Stimulated activated CD8-positive, alpha-beta memory T cell treated with anti-CD3 and anti-CD28 coated beads, Interleukin-7, amount 100 ng/mL, for 4 hours (primary cell): Measurements from ENCODE around the gene ICAM3.
"Not testable (repeated sequence)": the region's sequence is repeated elsewhere in the genome, so short reads cannot be mapped to it uniquely, and the experiment has no call there.

Experiments
- DNase-seq, 2 donors: peaks; one replicate each; pipeline ENCODE4 v3.0.0-alpha.2; 2020; ENCODE audit warnings: low read depth in 2 of 2

Gene ICAM3

GRCh38 chr19:10344780-10345179 lies 5.4 kb upstream of the ICAM3 start:
- no peak for DNase-seq

- no peak for DNase-seq
Observed at GRCh38 chr19:10343495-10343894, 4.1 kb upstream of the ICAM3 start.

- DNase-seq = no peak
Observed at GRCh38 chr19:10339977-10340376, 553 bp upstream of the ICAM3 start.

- DNase-seq = no peak
Observed at GRCh38 chr19:10338940-10339339, 484 bp downstream of the ICAM3 start.

GRCh38 chr19:10336725-10337124 lies 2.7 kb downstream of the ICAM3 start:
- DNase-seq = not testable (repeated sequence)

GRCh38 chr19:10335352-10335985 lies 4.0 kb downstream of the ICAM3 start:
- DNase-seq = no peak

GRCh38 chr19:10334588-10335351 lies 4.7 kb downstream of the ICAM3 start:
- DNase-seq = no peak

- no peak for DNase-seq
Observed at GRCh38 chr19:10333758-10334587, 5.5 kb downstream of the ICAM3 start.

- peak; percentile 95 to 99 for DNase-seq
Observed at GRCh38 chr19:10332965-10333757, 6.3 kb downstream of the ICAM3 start, which contains the start of gene RAVER1. RAVER1 (minus strand) TSS chr19:10333529; CDS start chr19:10333507, 22 bp downstream.

- no peak for DNase-seq
Observed at GRCh38 chr19:10332158-10332964, 7.1 kb downstream of the ICAM3 start.

GRCh38 chr19:10329555-10329954 lies 9.9 kb downstream of the ICAM3 start:
- no peak for DNase-seq

GRCh38 chr19:10328558-10329429 lies 10.6 kb downstream of the ICAM3 start:
- DNase-seq = no peak

- no peak for DNase-seq
Observed at GRCh38 chr19:10327793-10328192, 11.6 kb downstream of the ICAM3 start.

GRCh38 chr19:10325732-10326131 lies 13.7 kb downstream of the ICAM3 start:
- no peak for DNase-seq

GRCh38 chr19:10321874-10322835 lies 17.3 kb downstream of the ICAM3 start:
- DNase-seq = no peak

GRCh38 chr19:10321417-10321797 lies 18.0 kb downstream of the ICAM3 start:
- no peak for DNase-seq

- no peak for DNase-seq
Observed at GRCh38 chr19:10320602-10321416, 18.6 kb downstream of the ICAM3 start.
